ENCODE data around the gene TMEM50B. TPM values are rescaled to one million over a fixed set of nuclear protein-coding genes. Genes with fewer than 3 reads are reported as not detected.

TMEM50B gene
- total and polyA plus RNA-seq, 2 donors (not counting 1 experiment from before 2014, with no cell fraction given) = 28.4 to 60.8 TPM

DNA sequence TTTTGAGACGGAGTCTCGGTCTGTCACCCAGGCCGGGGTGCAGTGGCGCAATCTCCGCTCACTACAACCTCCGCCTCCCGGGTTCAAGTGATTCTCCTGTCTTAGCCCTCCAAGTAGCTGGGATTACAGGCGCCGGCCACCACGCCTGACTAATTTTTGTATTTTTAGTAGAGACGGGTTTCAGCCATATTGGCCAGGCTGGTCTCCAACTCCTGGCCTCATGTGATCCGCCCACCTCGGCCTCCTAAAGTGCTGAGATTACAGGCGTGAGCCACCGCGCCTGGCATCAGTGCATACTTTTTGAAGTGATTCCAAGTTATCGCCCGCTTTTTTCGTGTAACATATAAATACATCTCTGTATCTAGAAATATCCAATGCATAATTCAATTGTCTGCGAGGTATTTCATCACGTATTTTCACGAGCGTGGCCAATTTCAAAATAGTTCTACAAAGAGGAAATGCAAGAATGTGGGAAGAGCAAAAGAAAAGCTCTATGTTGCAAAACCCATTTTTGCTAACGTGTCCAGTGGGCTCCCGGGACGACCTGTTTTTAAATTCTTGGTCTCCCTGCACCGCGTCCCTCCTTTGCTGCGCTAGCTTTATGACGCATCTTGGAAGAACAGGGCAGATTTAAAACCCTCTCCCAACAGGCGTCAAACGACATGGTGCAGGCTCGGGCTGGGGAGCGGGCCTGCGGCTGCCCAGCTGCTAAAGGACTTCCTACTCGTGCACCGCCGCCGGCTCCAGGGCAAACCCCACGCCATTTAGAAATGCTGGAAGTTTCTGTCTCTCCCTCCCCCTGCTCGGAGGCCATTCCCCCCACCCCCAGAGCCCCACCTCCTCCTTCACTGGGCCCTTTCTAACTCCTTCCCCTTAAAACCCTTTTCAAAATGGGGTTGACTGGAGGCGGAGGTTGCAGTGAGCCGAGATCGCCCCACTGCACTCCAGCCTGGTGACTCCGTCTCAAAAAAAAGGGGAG is 77.5 kb downstream of the TMEM50B start:
- Histone ChIP-seq H3K27me3 (ENCODE audit: control insufficient read depth, insufficient read depth, low read length) (no peaks in the 10 kb centered on the region), H3K4me3 (replicated peaks in 1 of 4; ENCODE audit: control extremely low read depth in 1 of 4, insufficient read depth in 1 of 4, low read depth in 3 of 4, low read length in 4 of 4) (peak overlapping the region in 3 of 4 experiments; percentile 19 to 73 (median 30)), H3K27ac (ENCODE audit: insufficient read depth, low read length) (peak overlapping the region; percentile 13), H2AFZ (ENCODE audit: low read length) (peak overlapping the region; percentile 19), H3K9ac (ENCODE audit: insufficient read depth, low read length) (peak overlapping the region; percentile 50), H3K4me1 (ENCODE audit: control insufficient read depth, extremely low read depth, insufficient read depth, low read length) (no peaks in the 10 kb centered on the region), H3K4me2 (ENCODE audit: extremely low read depth, insufficient read depth, low read length) (peak overlapping the region; percentile 52), H3K36me3 (ENCODE audit: control insufficient read depth, insufficient read depth, low read length) (no peaks in the 10 kb centered on the region), H4K20me1 (ENCODE audit: control insufficient read depth, extremely low read depth, insufficient read depth, low read length) (no peaks in the 10 kb centered on the region), H3K79me2 (ENCODE audit: control insufficient read depth, insufficient read depth, low read length) (peaks cover 28% of the 10 kb centered on the region), H3K9me3 (ENCODE audit: control insufficient read depth, insufficient read depth, low read depth, low read length) (no peaks in the 10 kb centered on the region)
- TF ChIP-seq EZH2 (IDR thresholded peaks at IDR 0.05; ENCODE audit: low read length, missing control alignments) = no peak
- TF ChIP-seq, protein P1, sequence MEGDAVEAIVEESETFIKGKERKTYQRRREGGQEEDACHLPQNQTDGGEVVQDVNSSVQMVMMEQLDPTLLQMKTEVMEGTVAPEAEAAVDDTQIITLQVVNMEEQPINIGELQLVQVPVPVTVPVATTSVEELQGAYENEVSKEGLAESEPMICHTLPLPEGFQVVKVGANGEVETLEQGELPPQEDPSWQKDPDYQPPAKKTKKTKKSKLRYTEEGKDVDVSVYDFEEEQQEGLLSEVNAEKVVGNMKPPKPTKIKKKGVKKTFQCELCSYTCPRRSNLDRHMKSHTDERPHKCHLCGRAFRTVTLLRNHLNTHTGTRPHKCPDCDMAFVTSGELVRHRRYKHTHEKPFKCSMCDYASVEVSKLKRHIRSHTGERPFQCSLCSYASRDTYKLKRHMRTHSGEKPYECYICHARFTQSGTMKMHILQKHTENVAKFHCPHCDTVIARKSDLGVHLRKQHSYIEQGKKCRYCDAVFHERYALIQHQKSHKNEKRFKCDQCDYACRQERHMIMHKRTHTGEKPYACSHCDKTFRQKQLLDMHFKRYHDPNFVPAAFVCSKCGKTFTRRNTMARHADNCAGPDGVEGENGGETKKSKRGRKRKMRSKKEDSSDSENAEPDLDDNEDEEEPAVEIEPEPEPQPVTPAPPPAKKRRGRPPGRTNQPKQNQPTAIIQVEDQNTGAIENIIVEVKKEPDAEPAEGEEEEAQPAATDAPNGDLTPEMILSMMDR (conservative IDR thresholded peaks at IDR 0.05 in 1 of 2, IDR thresholded peaks at IDR 0.05 in 1 of 2; ENCODE audit: low read depth in 1 of 2, low read length in 2 of 2) = no peak
- DNase-seq (ENCODE audit: low read depth in 2 of 2) = peak; percentile 60 to 78

DNA sequence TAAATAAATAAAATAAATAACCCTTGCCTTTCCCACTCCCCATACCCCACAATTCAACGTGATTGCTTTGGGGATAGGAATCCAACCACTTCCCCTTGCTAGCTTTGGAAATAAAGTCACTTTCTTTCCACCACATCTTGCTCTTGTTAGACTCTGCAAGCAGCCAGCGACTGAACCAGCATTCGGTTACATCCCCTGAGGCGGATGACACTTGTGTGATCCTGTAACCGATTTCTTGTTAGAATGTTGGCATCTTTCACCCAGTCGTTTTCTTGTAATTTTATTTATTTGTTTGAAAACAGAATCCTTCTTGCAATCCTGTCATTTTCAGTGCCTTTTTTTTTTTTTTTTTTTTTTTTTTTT is 78.2 kb downstream of the TMEM50B start:
- Histone ChIP-seq H3K27ac (ENCODE audit: insufficient read depth, low read length) (no peak overlapping the region), H3K9ac (ENCODE audit: insufficient read depth, low read length) (no peak overlapping the region)
- TF ChIP-seq EZH2 (IDR thresholded peaks at IDR 0.05; ENCODE audit: low read length, missing control alignments) = no peak
- TF ChIP-seq, protein P1 (conservative IDR thresholded peaks at IDR 0.05 in 1 of 2, IDR thresholded peaks at IDR 0.05 in 1 of 2; ENCODE audit: low read depth in 1 of 2, low read length in 2 of 2) = no peak

More for the DNA sequence above, 78.2 kb downstream of the TMEM50B start:
- no peaks in the 10 kb centered on the region for H3K36me3 ChIP-seq (ENCODE audit: control insufficient read depth, insufficient read depth, low read length)
- H4K20me1 ChIP-seq (ENCODE audit: control insufficient read depth, extremely low read depth, insufficient read depth, low read length) = no peaks in the 10 kb centered on the region
- no peak overlapping the region for H3K4me3 ChIP-seq (replicated peaks in 1 of 4; ENCODE audit: control extremely low read depth in 1 of 4, insufficient read depth in 1 of 4, low read depth in 3 of 4, low read length in 4 of 4)
- no peak overlapping the region for H3K4me2 ChIP-seq (ENCODE audit: extremely low read depth, insufficient read depth, low read length)
- H3K79me2 ChIP-seq (ENCODE audit: control insufficient read depth, insufficient read depth, low read length) = peaks cover 21% of the 10 kb centered on the region
- H3K4me1 ChIP-seq (ENCODE audit: control insufficient read depth, extremely low read depth, insufficient read depth, low read length) = no peaks in the 10 kb centered on the region
- H3K9me3 ChIP-seq (ENCODE audit: control insufficient read depth, insufficient read depth, low read depth, low read length) = no peaks in the 10 kb centered on the region
- no peak for DNase-seq (ENCODE audit: low read depth in 2 of 2)
- H2AFZ ChIP-seq (ENCODE audit: low read length) = no peak overlapping the region
- H3K27me3 ChIP-seq (ENCODE audit: control insufficient read depth, insufficient read depth, low read length) = no peaks in the 10 kb centered on the region

Other genes starting within 250 kb of the TMEM50B start
- 58.0 and 64.1 TPM in 2 replicates for gene IL10RB, start 213.6 kb downstream of the TMEM50B start, total RNA-seq
- 43.6 and 56.2 TPM in 2 replicates for gene IL10RB, start 213.6 kb downstream of the TMEM50B start, polyA plus RNA-seq
- 17.5 and 19.5 TPM in 2 replicates for gene IFNAR1, start 155.0 kb downstream of the TMEM50B start, total RNA-seq
- gene IFNAR1, start 155.0 kb downstream of the TMEM50B start, polyA plus RNA-seq = 16.5 and 23.1 TPM in 2 replicates
- gene IFNGR2, start 76.6 kb downstream of the TMEM50B start, total RNA-seq = 36.5 and 50.7 TPM in 2 replicates
- gene IFNGR2, start 76.6 kb downstream of the TMEM50B start, polyA plus RNA-seq = 57.6 and 67.3 TPM in 2 replicates
- gene DNAJC28, start 11.7 kb upstream of the TMEM50B start, total RNA-seq = 2.1 and 2.3 TPM in 2 replicates
- gene DNAJC28, start 11.7 kb upstream of the TMEM50B start, polyA plus RNA-seq = 1.7 and 2.1 TPM in 2 replicates
- 64.4 and 65.2 TPM in 2 replicates for gene GART, start 62.1 kb upstream of the TMEM50B start, total RNA-seq
- 15.6 and 18.1 TPM in 2 replicates for gene GART, start 62.1 kb upstream of the TMEM50B start, polyA plus RNA-seq
- 95.5 and 131 TPM in 2 replicates for gene SON, start 63.1 kb upstream of the TMEM50B start, total RNA-seq
- gene SON, start 63.1 kb upstream of the TMEM50B start, polyA plus RNA-seq = 85.0 and 114 TPM in 2 replicates
- 11.0 and 14.7 TPM in 2 replicates for gene DONSON, start 108.7 kb upstream of the TMEM50B start, total RNA-seq
- 23.6 and 32.5 TPM in 2 replicates for gene DONSON, start 108.7 kb upstream of the TMEM50B start, polyA plus RNA-seq
- 22.1 and 30.7 TPM in 2 replicates for gene CRYZL1, start 161.8 kb upstream of the TMEM50B start, total RNA-seq
- gene CRYZL1, start 161.8 kb upstream of the TMEM50B start, polyA plus RNA-seq = 58.8 and 72.6 TPM in 2 replicates
- gene ITSN1, start 162.5 kb upstream of the TMEM50B start, total RNA-seq = 25.4 and 34.7 TPM in 2 replicates
- gene ITSN1, start 162.5 kb upstream of the TMEM50B start, polyA plus RNA-seq = 63.1 and 67.1 TPM in 2 replicates

All from fibroblast of lung (primary cell).